Body of pancreas (tissue), 4 donors: ENCODE results near the gene OR14I1. TPM values are rescaled to one million over a fixed set of nuclear protein-coding genes. Genes with fewer than 3 reads are reported as not detected.

Experiments used
- ATAC-seq: fragments of 150-250 bp; one replicate; pipeline ENCODE4 v1.9.1; 2016
- DNase-seq, 4 donors: peaks; one replicate each; pipeline ENCODE4 v3.0.0-alpha.2; 2019
- H3K27ac ChIP-seq, 4 donors: fragments of 200-600 bp; sonication (generic); 1 replicate in 3 of 4; 2 replicates in 1 of 4; pipeline versions ENCODE4 v1.5.1 to v1.6.1; 2016 to 2019; ENCODE audit warnings: mild to moderate bottlenecking in 1 of 4, mixed read lengths in 1 of 4, moderate library complexity in 1 of 4
- H3K27me3 ChIP-seq, 2 donors: fragments of 200-600 bp; sonication (generic); one replicate each; pipeline ENCODE4 v1.6.0; 2016; ENCODE audit warnings: mild to moderate bottlenecking in 1 of 2
- H3K36me3 ChIP-seq, 2 donors: fragments of 200-600 bp; sonication (generic); replicated peaks in 1 of 2; 2 replicates each; pipeline ENCODE4 v1.5.1; 2016; ENCODE audit warnings: low read depth in 2 of 2; ENCODE audit not compliant: insufficient read depth in 1 of 2
- H3K4me1 ChIP-seq: fragments of 200-600 bp; sonication (generic); one replicate; pipeline ENCODE4 v1.6.0; 2016
- H3K4me3 ChIP-seq, 2 donors: fragments of 200-600 bp; sonication (generic); 1 replicate in 1 of 2; 2 replicates in 1 of 2; pipeline ENCODE4 v1.5.1; 2016 to 2019
- H3K9me3 ChIP-seq, 3 donors: fragments of 200-600 bp; sonication (generic); 1 replicate in 2 of 3; 2 replicates in 1 of 3; pipeline ENCODE4 v1.5.1; 2016
- CTCF ChIP-seq, 7 experiments: fragments of 450-650 bp in 4 of 7; fragments of 200-600 bp in 3 of 7; sonication (generic) in 3 of 7; IDR thresholded peaks; one replicate each; pipeline ENCODE4 v1.5.1; 2016 to 2019; ENCODE audit warnings: antibody characterized with exemption in 7 of 7
- POLR2A ChIP-seq, 3 donors: fragments of 450-650 bp; IDR thresholded peaks; one replicate each; pipeline ENCODE4 v1.6.1; 2016; ENCODE audit warnings: antibody characterized with exemption in 3 of 3, mild to moderate bottlenecking in 2 of 3
- WGBS, 2 donors: methylation state at CpG; one replicate each; pipeline ENCODE4 v1.1.5; 2017; 5-methylcytosine and 5-hydroxymethylcytosine counted together
- intact Hi-C: fragments of 100-400 bp; cut with DNase I; formaldehyde crosslinking; loops from one replicate; pipeline ENCODE4 v1.15.1; 2023
- total RNA-seq, 2 donors: library from RNA; depleted of rRNA; stranded (reverse); fragments of >200 nt; gene quantifications; one replicate each; pipeline ENCODE4 v1.1.0, GENCODE V29; 2016

Gene OR14I1
- total RNA-seq, 2 donors from 2014 or later: not detected

DNA sequence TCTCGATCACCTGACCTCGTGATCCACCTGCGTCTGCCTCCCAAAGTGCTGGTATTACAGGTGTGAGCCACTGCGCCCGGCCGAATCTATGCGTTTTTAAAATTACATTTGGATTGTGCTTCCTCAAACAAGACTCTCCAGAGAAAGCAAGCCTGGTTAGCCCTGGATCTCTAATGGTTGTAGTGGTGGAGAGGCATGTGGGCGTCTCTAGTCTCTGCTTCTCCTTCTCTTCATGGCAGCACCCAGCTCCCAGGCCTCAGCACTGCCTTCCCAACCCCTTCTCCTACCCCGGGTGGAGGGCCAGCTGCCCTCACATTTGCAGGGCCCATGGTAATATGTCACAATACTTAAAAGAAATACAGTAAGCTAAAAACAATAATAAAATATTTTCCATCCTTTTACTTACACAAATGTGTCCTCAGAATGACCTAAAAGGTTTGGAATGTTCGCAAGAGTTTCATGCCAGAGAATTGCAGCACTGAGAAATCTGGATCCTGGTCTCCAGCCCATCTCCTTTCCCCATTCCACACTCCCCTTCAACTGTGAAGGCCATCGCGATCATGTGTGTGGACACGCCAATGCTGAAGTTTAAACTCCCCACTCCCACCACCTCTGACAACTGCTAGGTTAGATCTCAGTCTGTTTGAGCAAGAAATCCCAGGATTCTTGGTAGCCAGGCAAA is 7.0 kb downstream of the OR14I1 start:
- peak overlapping the region in 1 of 4 donors; percentile 34 for H3K27ac ChIP-seq

GRCh38 chr1:248691567-248692155 is 10.9 kb downstream of the OR14I1 start:
- TF ChIP-seq CTCF (IDR thresholded peaks at IDR 0.05) (no peak), POLR2A (IDR thresholded peaks at IDR 0.05) (no peak)
- no peaks in the 10 kb centered on the region for H3K4me1 ChIP-seq
- no peaks in the 10 kb centered on the region for H3K36me3 ChIP-seq
- no peaks in the 10 kb centered on the region for H3K9me3 ChIP-seq
- H3K27ac ChIP-seq: no peak overlapping the region
- 61 to 93% methylated on average over 25 to 46 of the region's 51 CpGs for WGBS, 2 donors
- DNase-seq (no peak), ATAC-seq (no peak)
- H3K27me3 ChIP-seq: peaks cover 0 to 5% of the 10 kb centered on the region in 2 donors
- intact Hi-C loops: no loop called here
- no peak overlapping the region for H3K4me3 ChIP-seq

More for the DNA sequence above, 7.0 kb downstream of the OR14I1 start:
- H3K4me3 ChIP-seq: no peak overlapping the region
- H3K27me3 ChIP-seq: peaks cover 0 to 5% of the 10 kb centered on the region in 2 donors
- no peaks in the 10 kb centered on the region for H3K4me1 ChIP-seq
- no peaks in the 10 kb centered on the region for H3K9me3 ChIP-seq
- intact Hi-C loops: no loop called here
- ATAC-seq (peak; percentile 47), DNase-seq (no peak)
- TF ChIP-seq CTCF (IDR thresholded peaks at IDR 0.05) (no peak), POLR2A (IDR thresholded peaks at IDR 0.05) (no peak)
- 72 to 76% methylated on average over 13 of the region's 13 CpGs for WGBS, 2 donors
- no peaks in the 10 kb centered on the region for H3K36me3 ChIP-seq

DNA sequence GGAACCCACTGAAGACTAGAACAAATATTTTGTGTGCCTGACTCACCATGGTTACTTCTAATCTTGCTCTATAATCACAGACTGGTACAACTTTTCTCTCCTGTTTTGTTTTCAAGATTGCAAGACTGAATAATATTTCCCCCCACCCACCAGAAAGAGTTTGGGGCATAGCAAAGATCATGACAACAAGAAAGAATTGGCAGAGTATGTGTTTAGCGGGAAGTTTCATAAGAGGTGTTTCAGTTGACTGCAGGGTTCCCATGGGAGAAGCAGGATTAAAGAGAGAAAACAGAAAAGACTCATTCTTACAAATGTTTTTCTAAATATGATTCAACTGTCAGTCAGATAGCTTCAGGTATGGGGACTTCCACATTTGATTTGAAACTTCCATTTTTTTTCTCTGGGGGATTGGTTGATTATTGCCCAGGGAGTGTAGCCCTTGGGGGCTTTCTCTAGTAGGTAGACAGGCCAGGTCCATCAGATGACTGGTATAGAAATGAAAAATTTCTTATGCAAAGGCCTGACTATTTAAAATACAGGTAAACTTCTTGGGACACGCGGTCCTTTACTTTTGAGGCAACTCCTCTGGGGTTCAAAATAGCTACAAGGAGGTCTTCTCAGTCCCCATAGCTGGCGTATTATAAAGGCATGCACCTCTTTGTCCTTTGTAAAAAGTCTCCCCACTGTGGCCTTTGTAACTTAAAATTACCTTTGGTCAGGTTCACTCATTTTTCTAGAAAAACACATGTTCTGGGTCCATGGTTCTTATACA is 13.9 kb downstream of the OR14I1 start:
- DNase-seq (no peak), ATAC-seq (no peak)
- H3K27me3 ChIP-seq: no peaks in the 10 kb centered on the region
- 77 to 85% methylated on average over 4 of the region's 4 CpGs for WGBS, 2 donors
- H3K9me3 ChIP-seq: no peaks in the 10 kb centered on the region
- no peak overlapping the region for H3K27ac ChIP-seq
- H3K36me3 ChIP-seq: no peaks in the 10 kb centered on the region
- intact Hi-C loops: no loop called here
- H3K4me1 ChIP-seq: no peaks in the 10 kb centered on the region
- TF ChIP-seq CTCF (IDR thresholded peaks at IDR 0.05): no peak
- TF ChIP-seq POLR2A (IDR thresholded peaks at IDR 0.05): no peak
- no peak overlapping the region for H3K4me3 ChIP-seq

GRCh38 chr1:248686815-248687214 is 15.8 kb downstream of the OR14I1 start:
- no peaks in the 10 kb centered on the region for H3K36me3 ChIP-seq
- ATAC-seq: peak; percentile 56
- intact Hi-C loops: no loop called here
- H3K27ac ChIP-seq: no peak overlapping the region
- peak in 2 of 4 donors; percentile 7 to 23 for DNase-seq
- no peak overlapping the region for H3K4me3 ChIP-seq
- H3K9me3 ChIP-seq: no peaks in the 10 kb centered on the region
- WGBS, 2 donors: 16 to 22% methylated on average over 3 of the region's 3 CpGs
- no peaks in the 10 kb centered on the region for H3K4me1 ChIP-seq
- TF ChIP-seq CTCF (IDR thresholded peaks at IDR 0.05): peak in 4 of 7 experiments; percentile 31 to 52 (median 46)
- TF ChIP-seq POLR2A (IDR thresholded peaks at IDR 0.05): no peak
- H3K27me3 ChIP-seq: no peaks in the 10 kb centered on the region
